NCI-H1092 treated with DMSO at 0.1 percent for 48 hours (cell line): ENCODE data around the gene USP21.

Experiments
- DNase-seq: peaks from one replicate; lab custom pipeline; 2025; lab: John Stamatoyannopoulos, UW

The USP21 gene

DNA sequence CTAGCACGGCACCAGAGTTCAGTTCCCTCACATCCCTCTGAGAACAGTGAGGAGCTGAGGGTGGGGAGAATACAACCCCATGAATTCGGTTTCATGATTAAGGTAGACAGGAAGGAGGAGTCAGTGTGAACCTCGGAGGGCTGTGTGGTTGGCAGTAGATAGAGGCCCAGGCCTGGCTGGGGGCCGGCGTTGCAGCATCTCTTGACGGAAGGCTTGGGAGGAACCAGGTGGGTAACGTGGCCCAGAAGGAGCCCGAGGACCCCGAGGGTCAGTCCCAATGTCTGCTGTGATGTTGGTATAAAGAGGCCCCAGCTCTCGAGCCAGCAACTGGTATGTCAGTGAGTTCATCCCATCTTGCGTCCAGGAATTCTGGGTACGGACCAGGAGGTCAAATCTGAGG, 12.4 kb downstream of the USP21 start:
- DNase-seq, result no peak

DNA sequence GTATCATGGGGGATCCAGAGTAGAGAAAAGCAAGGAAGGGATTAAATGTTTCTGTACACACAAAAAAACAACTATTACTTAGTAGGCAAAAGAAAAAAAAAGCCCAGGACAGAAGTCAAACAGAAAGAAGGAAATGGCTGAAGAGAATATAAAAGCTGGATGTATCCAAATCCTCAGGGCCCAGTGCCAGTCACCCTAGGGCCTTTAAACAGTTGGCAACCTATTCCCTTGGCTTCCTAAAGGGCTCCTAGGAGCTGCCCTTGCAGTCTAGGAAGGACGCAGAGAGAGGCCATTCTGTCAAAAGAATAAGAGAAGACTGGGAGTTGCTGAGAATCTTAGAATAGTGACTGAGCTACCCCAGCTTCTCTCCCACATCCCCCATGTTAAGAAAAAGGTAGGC, 13.0 kb downstream of the USP21 start:
- DNase-seq, result no peak

DNA sequence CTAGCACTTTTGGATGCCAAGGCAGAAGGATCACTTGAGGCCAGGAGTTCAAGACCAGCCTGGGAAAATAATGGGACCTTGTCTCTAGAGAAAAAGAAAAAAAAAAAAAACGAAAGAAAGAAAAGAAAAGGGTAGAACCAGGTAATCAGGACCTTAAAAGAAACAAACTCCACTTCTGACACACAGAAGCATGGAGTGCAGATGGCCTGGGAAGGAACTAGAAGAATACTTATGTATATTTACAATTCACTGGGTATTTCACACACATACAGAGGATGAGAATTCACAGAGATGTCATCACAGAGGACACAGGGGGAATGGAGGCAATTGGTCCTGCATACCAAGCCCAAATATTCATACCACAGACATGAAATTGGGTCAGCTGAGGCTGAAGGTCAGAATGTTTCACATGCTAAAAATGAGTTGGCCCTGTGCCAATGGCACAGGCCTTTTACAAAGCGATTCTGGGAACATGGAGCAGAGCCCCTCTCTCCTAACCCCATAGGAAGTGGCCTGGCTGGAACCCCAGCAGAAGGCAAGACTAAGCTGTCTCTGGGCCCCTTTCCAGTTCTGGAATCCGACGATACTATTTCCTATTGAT, 13.6 kb downstream of the USP21 start:
- DNase-seq, result no peak

DNA sequence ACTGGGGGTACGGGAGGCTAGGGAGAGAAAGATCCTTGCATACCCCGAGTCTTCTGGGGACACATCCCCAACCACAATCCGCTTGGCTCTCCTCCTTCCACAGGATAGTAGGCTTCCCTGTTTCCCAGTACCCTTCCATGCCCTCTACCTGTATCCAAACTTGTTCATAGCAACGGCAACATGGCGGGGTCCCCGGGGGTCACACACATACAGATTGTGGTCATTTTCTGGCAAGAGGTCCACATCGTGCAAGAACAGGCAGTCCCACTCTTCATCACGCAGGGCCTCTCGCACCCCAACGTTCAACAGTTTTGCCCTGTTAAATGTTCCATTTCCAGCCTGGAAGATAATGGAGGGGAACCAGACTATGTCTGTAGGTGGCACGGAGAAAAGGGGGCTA, 14.4 kb downstream of the USP21 start:
- no peak for DNase-seq

DNA sequence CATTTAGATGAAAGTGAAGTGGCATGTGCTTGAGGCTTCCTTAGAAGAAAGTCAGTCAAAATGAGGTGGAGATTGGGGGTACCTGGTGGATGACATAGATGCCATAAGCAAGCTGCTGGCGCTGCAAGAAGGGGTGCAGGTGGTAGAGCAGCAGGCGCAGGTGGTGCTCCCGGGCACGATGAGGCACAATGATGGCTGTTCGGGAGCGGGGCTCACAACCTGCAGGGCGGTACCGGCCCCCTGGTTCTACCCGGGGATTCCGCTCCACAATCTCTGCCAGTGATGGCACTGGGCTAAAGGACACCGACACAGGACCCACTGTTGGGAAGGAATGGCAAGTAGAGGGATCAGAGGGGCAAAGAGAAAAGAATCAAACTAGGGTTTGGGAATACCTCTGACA, 15.6 kb downstream of the USP21 start:
- no peak for DNase-seq

DNA sequence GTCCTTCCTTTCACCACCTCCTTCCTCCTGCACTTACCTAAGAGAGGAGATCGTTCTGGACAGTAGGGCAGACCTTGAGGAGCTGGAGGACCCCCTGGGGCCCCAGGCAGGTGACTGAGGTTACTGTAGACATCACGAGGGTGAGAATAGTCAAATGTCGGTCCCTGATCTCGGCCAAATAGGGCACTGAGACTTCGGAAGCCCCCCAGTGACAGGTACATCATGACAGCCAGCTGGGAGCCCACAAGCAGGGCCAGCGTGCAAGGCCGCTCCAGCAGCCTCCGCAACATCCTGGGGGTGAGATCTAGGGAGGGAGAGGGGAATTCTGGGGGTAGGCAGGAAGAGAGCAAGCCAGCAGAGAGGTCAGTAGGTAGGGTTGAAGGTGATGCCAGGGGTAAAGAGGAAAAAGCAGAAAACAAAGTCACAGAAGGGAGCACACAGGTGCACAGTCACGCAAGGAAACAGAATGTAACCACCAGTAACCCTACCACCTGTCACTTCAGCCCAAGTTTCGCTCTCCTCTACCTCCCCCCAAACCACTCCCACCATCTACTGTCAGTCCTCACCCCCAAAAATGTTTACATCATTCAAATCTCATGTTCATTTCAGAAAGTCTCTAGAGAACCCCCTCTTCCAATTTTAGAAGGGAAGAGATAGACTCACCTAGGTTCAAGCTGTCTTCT, 16.6 kb downstream of the USP21 start:
- no peak for DNase-seq

DNA sequence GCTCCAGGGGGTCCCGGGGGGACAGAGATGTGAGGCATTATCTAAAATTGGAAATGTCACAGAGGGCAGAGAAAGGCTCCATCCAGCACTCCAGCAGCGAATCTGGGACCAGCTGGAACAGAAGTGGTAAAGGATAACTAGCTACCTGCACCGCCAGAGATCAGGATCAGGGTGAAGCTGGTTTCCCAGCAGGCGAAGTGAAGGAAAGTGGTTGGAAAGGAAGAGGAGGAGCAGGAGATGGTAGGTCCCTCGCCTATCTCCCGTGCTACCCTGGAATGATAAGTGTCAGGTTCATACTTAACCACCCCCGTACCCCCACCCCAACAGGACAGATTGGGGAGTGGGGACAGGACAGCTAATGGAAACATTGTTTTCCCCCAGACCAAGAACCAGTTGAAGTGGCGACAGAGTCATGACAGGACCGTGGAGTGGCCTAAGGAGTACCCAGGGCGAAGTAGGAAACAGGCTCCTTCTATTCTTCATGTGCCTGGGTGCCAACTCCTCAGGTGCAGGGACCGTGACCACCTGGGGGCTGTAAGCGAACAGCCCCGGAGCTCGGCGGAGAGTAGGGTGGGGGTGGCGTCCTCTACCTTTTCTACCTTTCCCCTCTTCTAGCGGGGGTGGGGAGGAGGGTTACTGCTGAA, 17.3 kb downstream of the USP21 start:
- no peak for DNase-seq

DNA sequence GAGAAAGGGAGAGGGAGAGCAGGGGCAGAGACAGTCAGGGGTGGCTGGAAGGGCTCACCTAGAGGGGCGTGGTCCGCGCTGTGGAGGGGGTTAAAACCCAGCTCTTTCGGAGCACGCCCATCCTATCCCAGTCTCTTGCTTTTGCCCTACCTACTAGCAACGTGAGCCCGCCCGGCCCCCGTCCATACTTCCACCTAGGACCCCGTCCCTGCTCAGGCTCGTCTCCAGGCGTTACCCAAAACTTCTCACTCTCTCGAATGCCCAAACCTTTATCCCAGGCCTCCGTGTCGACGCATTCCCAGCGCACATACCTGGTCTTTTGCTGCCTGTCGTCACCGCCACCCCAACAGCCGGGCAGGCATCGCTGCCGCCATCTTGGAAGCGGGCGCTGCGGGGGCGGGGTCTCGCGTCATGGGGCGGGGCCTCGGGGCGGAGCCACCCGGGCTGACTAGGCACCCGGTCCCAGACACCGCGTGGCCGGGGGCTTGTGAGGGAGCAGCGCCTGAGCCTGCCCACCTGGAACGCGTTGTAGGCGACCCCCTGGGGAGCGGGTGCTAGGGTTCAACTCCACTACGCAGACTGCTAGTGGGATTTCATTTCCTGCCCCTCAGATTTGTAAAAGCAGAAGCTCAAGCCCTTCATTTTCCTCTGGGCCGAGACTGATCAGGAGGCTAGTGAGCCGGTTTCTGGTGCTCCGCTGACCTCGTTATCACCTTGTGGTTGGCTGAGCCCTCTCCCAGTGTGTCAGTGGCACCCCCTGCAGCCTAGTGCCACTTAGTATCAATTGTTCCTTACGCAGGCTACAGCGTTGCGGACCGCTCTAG, 18.0 kb downstream of the USP21 start, which contains the start of gene B4GALT3:
B4GALT3 (minus strand) TSS at position 396 of the 824 bp plus-strand sequence. CDS start 1,447 bp downstream, outside the sequence.
- DNase-seq, result peak; percentile 97

DNA sequence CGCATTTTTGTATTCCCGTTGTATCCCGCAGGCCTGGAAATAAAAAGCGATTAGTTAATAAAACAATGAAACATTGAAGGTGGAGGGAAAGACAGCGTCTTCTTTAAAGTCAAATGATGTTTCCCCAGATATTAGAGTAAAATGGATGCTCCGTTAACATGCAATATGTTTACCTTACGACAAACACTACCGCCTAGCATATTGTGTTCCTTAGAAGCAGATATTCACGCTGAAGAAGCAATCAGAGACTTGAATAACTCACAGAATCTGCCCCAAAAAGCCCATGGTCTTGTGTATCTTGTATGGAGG, 18.6 kb downstream of the USP21 start:
- no peak for DNase-seq

DNA sequence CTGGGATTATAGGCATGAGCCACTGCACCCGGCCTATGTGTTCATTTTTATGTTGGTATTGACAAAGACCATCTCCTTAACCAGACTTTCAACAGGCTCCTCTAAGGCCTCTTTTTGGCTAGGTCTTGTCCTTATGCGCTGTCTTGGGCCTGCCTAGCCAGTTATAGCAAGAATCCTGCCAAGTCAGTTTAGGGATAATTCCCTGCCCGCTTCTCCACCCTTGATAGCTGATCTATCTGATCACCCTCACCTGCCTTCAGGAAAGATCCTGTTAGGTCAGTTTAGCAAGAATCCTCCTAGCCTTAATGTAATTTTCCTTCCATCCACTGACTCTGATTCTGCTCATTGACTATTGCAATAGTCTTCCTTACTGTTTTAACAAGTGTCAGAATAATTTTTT, 20.4 kb downstream of the USP21 start:
- DNase-seq, result no peak

DNA sequence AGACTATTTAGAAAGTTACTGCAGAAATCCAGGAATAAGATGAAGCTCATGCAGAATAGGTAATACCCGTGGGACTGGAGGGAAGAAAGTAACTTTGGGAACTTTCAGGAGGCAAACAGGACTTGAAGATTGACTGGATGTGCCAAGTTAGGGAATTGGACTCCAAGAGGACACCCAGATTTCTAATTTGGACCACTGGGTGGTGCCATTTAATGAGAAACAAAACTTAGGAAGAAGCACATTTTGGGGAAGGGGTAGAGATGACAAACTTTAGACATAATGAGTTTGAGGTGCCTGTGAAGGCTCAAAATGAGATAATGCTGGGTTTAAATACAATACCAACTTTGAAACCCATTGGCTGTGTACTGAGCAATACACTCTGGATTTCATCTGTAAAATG, 21.3 kb downstream of the USP21 start:
- no peak for DNase-seq

DNA sequence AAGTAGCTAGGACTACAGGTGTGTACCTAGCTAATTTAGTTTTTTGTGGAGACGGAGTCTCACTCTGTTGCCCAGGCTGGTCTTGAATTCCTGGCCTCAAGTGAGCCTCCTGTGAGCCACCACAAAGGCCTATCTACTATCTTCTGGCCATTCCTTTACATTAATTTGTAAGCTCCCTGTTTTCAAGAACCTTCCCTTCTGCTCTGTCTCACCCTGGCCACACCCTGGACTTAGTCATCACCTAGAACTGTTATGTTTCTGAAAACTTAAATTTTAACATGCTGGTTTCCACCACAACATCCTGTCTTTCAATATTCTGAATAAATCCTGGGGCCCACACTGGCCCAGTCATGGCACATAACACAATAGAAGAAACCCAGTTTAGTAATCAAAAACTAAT, 22.9 kb downstream of the USP21 start:
- no peak for DNase-seq

DNA sequence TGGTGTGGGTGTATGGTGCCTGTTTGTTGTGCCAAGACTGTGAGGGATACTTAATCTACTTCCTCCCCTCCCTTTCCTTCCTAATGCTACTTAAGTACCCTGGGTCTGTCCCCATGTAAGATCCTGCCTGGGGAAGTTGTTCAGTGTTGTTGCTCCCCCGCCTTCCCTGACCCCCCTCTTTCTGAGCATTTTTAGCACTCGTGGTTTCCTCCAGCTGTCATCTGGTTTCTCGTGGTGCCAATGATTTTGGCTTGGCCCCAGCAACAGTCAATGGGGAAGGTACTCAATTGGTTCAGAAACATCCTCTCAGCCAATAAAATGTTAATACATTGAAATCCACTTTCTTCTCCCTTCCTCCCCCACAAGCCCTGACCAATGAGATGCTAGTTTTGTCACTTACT, 26.0 kb downstream of the USP21 start:
- peak; percentile 64 for DNase-seq

DNA sequence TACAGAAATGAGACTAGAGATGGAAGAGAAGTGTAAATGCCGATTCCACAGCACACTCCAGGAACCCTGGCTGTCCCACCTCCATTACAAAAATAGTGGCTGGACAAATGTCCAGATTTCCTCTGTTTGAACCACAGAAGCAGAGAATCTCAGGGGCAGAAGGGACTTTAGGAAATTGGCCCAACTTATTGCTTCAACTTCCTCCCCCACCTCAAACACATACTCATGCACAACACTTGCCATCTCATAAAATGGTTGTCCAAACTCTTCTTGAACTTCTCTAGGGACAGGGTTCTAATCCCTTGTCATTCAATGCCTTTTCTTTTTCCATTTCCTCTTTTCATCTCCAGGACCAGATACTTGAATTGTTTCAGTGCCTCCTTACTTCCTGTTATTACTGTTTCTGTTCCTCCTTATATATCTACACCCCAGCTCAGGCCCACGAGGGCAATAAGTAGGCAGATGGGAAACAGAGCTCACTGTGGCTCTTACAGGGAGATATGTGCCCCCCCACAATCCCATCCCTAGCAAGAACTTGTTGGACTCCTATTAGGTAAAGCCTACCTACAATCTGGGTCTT, 26.5 kb downstream of the USP21 start:
- no peak for DNase-seq

DNA sequence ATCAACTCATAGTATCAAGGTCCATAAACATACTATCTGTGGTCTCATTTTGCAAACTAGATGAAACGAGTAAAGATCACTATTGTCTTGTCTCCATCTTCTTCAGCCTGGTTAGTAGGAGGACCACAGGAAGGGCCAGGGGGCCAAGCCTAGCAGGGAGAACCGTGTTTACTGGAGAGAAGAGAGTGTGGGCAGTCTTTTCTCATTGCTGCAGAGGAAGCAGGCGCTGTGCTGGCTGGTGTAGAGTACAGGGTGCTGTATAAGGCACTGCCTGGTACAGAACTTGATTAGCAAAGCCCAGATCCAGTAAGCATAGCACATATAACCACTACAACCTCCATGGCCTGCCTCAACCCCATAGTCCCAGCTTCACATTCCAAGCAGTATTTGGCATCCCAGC, 28.0 kb downstream of the USP21 start:
- no peak for DNase-seq

DNA sequence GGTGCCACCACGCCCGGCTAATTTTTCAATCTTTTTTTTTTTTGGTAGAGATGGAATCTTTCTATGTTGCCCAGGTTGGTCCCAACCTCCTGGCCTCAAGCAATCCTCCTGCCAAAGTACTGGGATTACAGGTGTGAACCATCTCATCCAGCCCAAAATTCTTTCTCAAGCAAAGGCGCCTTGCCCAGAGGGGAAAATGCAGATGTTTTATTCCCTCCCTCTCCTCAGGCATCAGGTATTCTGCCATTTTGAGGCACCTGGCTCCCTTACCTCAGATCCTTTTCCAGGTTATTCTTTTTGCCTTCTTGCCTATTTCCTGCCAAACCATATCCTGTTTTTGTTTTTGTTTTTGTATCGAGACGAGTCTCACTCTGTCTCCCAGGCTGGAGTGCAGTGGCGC, 29.1 kb downstream of the USP21 start:
- no peak for DNase-seq

DNA sequence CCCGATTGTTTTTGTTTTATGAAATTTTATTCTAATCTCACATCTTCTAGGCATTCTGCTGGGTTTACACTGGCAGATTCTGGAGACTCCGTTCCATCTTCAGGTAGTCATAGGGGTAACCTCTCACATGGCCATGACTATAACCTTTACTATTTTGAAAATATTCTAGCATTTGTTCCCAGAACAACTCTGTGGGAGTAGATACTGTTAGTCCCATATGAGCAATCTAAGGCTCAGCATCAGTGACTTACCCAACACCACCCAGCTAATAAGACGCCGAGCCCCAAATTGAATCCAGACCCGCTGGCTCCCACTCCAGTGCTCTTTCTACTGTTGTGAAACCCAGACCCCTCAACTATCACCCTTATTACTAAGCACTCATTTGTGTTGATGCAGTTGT, 29.7 kb downstream of the USP21 start:
- DNase-seq, result no peak

DNA sequence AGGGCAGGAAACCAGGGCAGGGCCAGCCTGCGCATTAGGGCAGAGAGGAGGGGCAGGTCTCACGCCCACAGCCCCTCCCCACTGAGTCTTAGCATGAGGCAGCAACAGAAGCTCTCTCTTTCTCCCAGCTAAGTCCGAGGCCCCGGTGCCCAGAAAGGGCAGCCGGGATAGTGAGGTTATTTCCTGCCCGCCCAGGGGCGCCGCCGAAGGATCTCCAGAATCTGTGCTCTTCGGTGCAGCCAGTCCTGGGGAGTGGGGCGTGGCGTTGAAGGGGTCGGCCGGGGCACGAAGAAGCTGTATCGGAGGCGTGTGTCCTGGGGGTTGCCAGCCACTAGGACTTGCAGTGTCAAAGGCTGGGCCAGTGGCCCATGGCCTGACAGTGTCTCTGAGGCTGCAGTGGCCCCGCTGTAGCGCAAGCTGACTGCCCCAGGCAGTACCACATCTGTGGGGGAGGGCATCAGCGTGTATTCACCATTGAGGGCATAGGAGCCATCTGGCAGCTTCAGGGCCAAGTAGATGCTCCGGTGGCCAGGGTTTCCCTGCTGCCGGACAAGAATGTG, 31.7 kb downstream of the USP21 start:
- DNase-seq, result no peak

DNA sequence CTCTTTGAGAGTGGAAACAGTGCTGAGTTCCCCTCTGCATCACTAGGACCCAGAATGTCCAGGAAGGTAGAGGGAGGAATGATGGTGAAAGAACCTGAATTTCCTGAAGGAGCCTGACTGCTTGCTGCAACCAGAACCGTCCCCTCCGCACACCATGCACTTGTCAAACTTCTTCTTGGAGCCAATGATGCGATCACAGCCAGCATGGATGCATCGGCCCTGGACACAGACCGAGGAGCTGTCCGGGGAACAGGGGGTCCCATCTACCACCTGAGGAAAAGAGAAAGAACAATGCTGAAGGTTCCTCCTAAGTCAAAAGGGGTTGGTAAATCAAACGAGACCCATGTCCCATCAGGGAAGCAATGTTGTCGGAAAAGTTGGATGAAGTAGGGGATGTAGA, 32.7 kb downstream of the USP21 start:
- no peak for DNase-seq

DNA sequence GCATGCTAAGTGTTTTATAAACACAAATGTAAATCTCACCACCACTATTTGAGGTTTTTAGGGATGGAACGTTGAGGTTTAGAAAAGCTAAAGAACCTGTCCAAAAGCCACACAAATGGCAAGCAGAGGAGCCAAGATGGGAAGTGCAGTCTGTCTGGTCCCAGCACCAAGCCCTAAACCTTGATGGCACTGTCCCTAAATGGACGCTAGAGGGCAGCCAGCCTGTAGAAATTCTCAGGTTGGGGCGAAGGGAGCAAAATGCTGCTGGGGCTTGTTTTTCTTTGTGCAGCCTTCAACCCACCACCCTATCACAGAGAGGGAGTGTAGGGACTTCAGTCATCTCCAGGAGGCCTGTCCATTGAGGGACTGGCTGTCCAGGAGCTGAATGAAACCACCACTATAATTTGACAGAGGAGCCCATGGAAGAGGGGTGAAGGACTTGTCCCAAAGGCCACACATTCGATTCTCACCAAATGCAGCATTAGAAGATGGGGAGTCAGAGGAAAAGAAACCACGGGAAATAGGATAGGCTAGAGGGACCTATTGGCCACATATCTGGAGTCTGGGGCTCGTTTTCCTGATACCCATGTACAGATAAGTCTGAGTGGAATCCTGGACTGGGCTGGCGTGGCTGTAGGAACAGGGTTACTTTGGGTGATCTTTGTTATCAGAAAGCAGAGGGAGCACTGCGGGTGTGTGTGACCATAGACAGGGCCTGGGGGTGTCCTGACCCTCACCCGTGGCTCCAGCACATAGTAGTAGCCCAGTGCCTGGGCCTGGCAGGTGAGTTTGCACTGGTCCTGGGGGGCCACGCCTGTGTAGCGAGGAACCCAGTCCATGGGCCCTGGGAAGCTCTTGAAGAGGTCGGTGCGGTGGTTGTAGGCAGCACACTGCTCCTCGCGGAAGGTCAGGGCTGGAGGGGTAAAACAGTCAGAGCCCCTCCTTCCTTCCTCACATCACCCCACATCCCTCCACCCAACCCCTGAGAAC, 33.5 kb downstream of the USP21 start:
- DNase-seq, result peak; percentile 57
